NT2/D1 (cell line): Measurements from ENCODE around the gene OPHN1.

ENCODE experiments used
- SUZ12 ChIP-seq: IDR thresholded peaks from 2 replicates; pipeline ENCODE4 v1.6.1; 2011; ENCODE audit not compliant: insufficient read length, insufficient read depth; ENCODE audit errors: extremely low read depth
- YY1 ChIP-seq: IDR thresholded peaks from 2 replicates; pipeline ENCODE4 v1.6.1; 2011; ENCODE audit not compliant: insufficient read length, insufficient read depth
- ZNF274 ChIP-seq: IDR thresholded peaks from 2 replicates; pipeline ENCODE4 v1.6.1; 2011; ENCODE audit warnings: mild to moderate bottlenecking, low read depth, low read length

- TF ChIP-seq YY1, result no peak
- no peak for TF ChIP-seq ZNF274
- no peak for TF ChIP-seq SUZ12
Observed at GRCh38 chrX:68209008-68209407, 224.3 kb downstream of the OPHN1 start.
